Measurements from ENCODE around the gene SRD5A3.

Gene SRD5A3
- total RNA-seq = 1.5 to 1.7 reads per million in 2 donors

GRCh38 chr4:55345980-55346850 is at the start of gene SRD5A3:
Gene SRD5A3, plus strand, starts transcription at chr4:55346242. Its CDS starts 95 bp downstream, at chr4:55346337.
- peak; percentile 60 for DNase-seq

GRCh38 chr4:55297346-55297745 is 48.7 kb upstream of the SRD5A3 start:
- DNase-seq = no peak

- no peak for DNase-seq
These were observed 42.3 kb upstream of the SRD5A3 start for GRCh38 chr4:55303760-55304165.

GRCh38 chr4:55304303-55304702 is 41.7 kb upstream of the SRD5A3 start:
- DNase-seq = no peak

GRCh38 chr4:55308071-55308470 is 38.0 kb upstream of the SRD5A3 start:
- no peak for DNase-seq

GRCh38 chr4:55311792-55312488 is 34.1 kb upstream of the SRD5A3 start:
- DNase-seq = no peak

GRCh38 chr4:55312489-55313101 is 33.4 kb upstream of the SRD5A3 start:
- no peak for DNase-seq

GRCh38 chr4:55314141-55314820 is 31.8 kb upstream of the SRD5A3 start:
- no peak for DNase-seq

GRCh38 chr4:55318175-55319129 is 27.6 kb upstream of the SRD5A3 start:
- DNase-seq = no peak

GRCh38 chr4:55321707-55322264 is 24.3 kb upstream of the SRD5A3 start:
- no peak for DNase-seq

GRCh38 chr4:55323375-55323774 is 22.7 kb upstream of the SRD5A3 start:
- no peak for DNase-seq

GRCh38 chr4:55326629-55327028 is 19.4 kb upstream of the SRD5A3 start:
- DNase-seq = no peak

- no peak for DNase-seq
These were observed 17.0 kb upstream of the SRD5A3 start for GRCh38 chr4:55329012-55329411.

- no peak for DNase-seq
These were observed 15.8 kb upstream of the SRD5A3 start for GRCh38 chr4:55330241-55330640.

- no peak for DNase-seq
These were observed 9.7 kb upstream of the SRD5A3 start for GRCh38 chr4:55336138-55337034.

GRCh38 chr4:55337944-55338343 is 8.1 kb upstream of the SRD5A3 start:
- DNase-seq = no peak

- no peak for DNase-seq
These were observed 7.6 kb upstream of the SRD5A3 start for GRCh38 chr4:55338486-55338885.

GRCh38 chr4:55340266-55340665 is 5.8 kb upstream of the SRD5A3 start:
- no peak for DNase-seq

- no peak for DNase-seq
These were observed 2.2 kb upstream of the SRD5A3 start for GRCh38 chr4:55343887-55344286.

- no peak for DNase-seq
These were observed 988 bp upstream of the SRD5A3 start for GRCh38 chr4:55345054-55345453.

All from activated gamma-delta T cell (primary cell).